HCT116 (cell line): ENCODE data around the gene NCKAP5L.

Experiments
- CBX3 ChIP-seq: IDR thresholded peaks from 2 replicates; pipeline ENCODE4 v1.6.1; 2012; ENCODE audit warnings: low read depth
- CEBPB ChIP-seq: IDR thresholded peaks from 2 replicates; pipeline ENCODE4 v1.6.1; 2012; ENCODE audit warnings: low read depth
- EGR1 ChIP-seq: IDR thresholded peaks from 2 replicates; pipeline ENCODE4 v1.6.1; 2012; ENCODE audit warnings: low read depth
- EZH2 ChIP-seq: fragments of 200-600 bp; sonication (generic); IDR thresholded peaks from 2 replicates; pipeline ENCODE4 v1.6.1; 2017; ENCODE audit warnings: antibody characterized with exemption, mixed run types
- JUND ChIP-seq: IDR thresholded peaks from 2 replicates; pipeline ENCODE4 v1.6.1; 2012
- POLR2A ChIP-seq: IDR thresholded peaks from 2 replicates; pipeline ENCODE4 v1.7.0; 2011; ENCODE audit warnings: borderline replicate concordance; ENCODE audit not compliant: insufficient read depth, insufficient read length; ENCODE audit errors: extremely low read depth
- SP1 ChIP-seq: IDR thresholded peaks from 2 replicates; pipeline ENCODE4 v1.6.1; 2012; ENCODE audit warnings: low read depth
- ZFX ChIP-seq: fragments of 450-650 bp; IDR thresholded peaks from 2 replicates; pipeline ENCODE4 v1.6.1; 2017
- ZNF274 ChIP-seq: fragments of 200-500 bp; sonication (Bioruptor generic); IDR thresholded peaks from 2 replicates; pipeline ENCODE4 v1.6.1; 2014; ENCODE audit warnings: mild to moderate bottlenecking, low read depth, low read length, inconsistent platforms
- TF ChIP-seq, protein P1 (sequence below): IDR thresholded peaks from 2 replicates; pipeline ENCODE4 v1.6.1; 2012
- TF ChIP-seq, protein P2 (sequence below): IDR thresholded peaks from 2 replicates; pipeline ENCODE4 v1.6.1; 2012
- TF ChIP-seq, protein P3 (sequence below): IDR thresholded peaks from 2 replicates; pipeline ENCODE4 v1.6.1; 2012; ENCODE audit warnings: low read depth
- TF ChIP-seq, protein P4 (sequence below), 3 experiments: fragments of 200-600 bp in 1 of 3; sonication (generic) in 1 of 3; IDR thresholded peaks in 2 of 3; conservative IDR thresholded peaks in 1 of 3; 2 replicates each; pipeline ENCODE4 v1.5.1; 2012 to 2017; ENCODE audit warnings: low read depth in 2 of 3, low read length in 2 of 3, antibody characterized with exemption in 1 of 3, borderline replicate concordance in 1 of 3, control low read depth in 1 of 3, mild to moderate bottlenecking in 1 of 3, mixed read lengths in 1 of 3, mixed run types in 1 of 3, moderate library complexity in 1 of 3; ENCODE audit not compliant: insufficient read depth in 1 of 3

DNA sequence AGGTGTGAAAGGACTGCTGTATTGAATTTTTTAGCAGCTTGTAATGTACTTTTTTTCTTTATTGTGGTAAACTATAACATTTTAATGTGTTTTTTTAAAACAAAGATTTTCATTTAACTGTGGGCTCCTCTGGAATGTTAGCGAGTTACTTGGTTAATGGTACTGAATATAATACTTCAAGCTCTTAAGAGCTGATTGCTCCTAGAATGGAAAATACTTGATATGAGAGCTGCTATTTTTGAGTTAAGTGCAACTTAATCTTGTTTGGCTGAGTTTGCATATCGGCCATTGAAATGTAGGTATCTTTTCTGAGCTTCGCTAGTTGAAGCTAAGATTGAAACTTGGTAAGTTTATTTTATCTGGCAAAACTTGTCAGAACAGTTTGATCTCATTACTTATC, 79.4 kb downstream of the NCKAP5L start:
- TF ChIP-seq, protein P1, sequence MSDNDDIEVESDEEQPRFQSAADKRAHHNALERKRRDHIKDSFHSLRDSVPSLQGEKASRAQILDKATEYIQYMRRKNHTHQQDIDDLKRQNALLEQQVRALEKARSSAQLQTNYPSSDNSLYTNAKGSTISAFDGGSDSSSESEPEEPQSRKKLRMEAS: no peak
- TF ChIP-seq ZNF274 (no peak), CBX3 (no peak), CEBPB (no peak), EZH2 (no peak), SP1 (no peak), POLR2A (no peak), EGR1 (no peak), JUND (no peak), ZFX (no peak)
- TF ChIP-seq, protein P2, sequence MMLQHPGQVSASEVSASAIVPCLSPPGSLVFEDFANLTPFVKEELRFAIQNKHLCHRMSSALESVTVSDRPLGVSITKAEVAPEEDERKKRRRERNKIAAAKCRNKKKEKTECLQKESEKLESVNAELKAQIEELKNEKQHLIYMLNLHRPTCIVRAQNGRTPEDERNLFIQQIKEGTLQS: no peak
- TF ChIP-seq, protein P3, sequence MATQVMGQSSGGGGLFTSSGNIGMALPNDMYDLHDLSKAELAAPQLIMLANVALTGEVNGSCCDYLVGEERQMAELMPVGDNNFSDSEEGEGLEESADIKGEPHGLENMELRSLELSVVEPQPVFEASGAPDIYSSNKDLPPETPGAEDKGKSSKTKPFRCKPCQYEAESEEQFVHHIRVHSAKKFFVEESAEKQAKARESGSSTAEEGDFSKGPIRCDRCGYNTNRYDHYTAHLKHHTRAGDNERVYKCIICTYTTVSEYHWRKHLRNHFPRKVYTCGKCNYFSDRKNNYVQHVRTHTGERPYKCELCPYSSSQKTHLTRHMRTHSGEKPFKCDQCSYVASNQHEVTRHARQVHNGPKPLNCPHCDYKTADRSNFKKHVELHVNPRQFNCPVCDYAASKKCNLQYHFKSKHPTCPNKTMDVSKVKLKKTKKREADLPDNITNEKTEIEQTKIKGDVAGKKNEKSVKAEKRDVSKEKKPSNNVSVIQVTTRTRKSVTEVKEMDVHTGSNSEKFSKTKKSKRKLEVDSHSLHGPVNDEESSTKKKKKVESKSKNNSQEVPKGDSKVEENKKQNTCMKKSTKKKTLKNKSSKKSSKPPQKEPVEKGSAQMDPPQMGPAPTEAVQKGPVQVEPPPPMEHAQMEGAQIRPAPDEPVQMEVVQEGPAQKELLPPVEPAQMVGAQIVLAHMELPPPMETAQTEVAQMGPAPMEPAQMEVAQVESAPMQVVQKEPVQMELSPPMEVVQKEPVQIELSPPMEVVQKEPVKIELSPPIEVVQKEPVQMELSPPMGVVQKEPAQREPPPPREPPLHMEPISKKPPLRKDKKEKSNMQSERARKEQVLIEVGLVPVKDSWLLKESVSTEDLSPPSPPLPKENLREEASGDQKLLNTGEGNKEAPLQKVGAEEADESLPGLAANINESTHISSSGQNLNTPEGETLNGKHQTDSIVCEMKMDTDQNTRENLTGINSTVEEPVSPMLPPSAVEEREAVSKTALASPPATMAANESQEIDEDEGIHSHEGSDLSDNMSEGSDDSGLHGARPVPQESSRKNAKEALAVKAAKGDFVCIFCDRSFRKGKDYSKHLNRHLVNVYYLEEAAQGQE: no peak
- TF ChIP-seq, protein P4, sequence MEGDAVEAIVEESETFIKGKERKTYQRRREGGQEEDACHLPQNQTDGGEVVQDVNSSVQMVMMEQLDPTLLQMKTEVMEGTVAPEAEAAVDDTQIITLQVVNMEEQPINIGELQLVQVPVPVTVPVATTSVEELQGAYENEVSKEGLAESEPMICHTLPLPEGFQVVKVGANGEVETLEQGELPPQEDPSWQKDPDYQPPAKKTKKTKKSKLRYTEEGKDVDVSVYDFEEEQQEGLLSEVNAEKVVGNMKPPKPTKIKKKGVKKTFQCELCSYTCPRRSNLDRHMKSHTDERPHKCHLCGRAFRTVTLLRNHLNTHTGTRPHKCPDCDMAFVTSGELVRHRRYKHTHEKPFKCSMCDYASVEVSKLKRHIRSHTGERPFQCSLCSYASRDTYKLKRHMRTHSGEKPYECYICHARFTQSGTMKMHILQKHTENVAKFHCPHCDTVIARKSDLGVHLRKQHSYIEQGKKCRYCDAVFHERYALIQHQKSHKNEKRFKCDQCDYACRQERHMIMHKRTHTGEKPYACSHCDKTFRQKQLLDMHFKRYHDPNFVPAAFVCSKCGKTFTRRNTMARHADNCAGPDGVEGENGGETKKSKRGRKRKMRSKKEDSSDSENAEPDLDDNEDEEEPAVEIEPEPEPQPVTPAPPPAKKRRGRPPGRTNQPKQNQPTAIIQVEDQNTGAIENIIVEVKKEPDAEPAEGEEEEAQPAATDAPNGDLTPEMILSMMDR (IDR thresholded peaks at IDR 0.05 in 2 of 3, conservative IDR thresholded peaks at IDR 0.05 in 1 of 3; ENCODE audit: borderline replicate concordance in 1 of 3, insufficient read depth in 1 of 3, low read depth in 2 of 3, low read length in 2 of 3): no peak
